ENCODE measurements around the gene LRIT2.
A peak's percentile ranks its signal among the peaks of the same experiment; 100 is the strongest.
"Not testable (repeated sequence)": the region's sequence is repeated elsewhere in the genome, so short reads cannot be mapped to it uniquely, and the experiment has no call there.

Gene LRIT2

GRCh38 chr10:84188815-84189214, 36.5 kb downstream of the LRIT2 start:
- WGBS (ENCODE audit: insufficient coverage) = 78% methylated on average over 3 of the region's 3 CpGs
- Histone ChIP-seq H3K36me3 (ENCODE audit: control insufficient read depth in 4 of 4, insufficient read depth in 4 of 4, low read length in 3 of 4) (no peaks in the 10 kb centered on the region), H3K27ac (ENCODE audit: insufficient read depth in 1 of 2, low read depth in 1 of 2, low read length in 2 of 2, poor library complexity in 1 of 2, severe bottlenecking in 2 of 2) (no peak overlapping the region), H3K4me3 (ENCODE audit: control insufficient read depth in 1 of 7, extremely low read depth in 1 of 7, insufficient read depth in 4 of 7, low read depth in 2 of 7, low read length in 6 of 7) (no peak overlapping the region), H3K4me1 (ENCODE audit: control extremely low read depth in 1 of 4, control insufficient read depth in 4 of 4, insufficient read depth in 4 of 4, low read length in 3 of 4) (peaks cover 0 to under 1% (median under 1%) of the 10 kb centered on the region in 4 experiments), H3K27me3 (replicated peaks in 2 of 5; ENCODE audit: control insufficient read depth in 4 of 5, insufficient read depth in 5 of 5, low read length in 4 of 5) (peaks cover 3 to 33% (median 8%) of the 10 kb centered on the region in 5 experiments), H3K9me3 (ENCODE audit: control extremely low read depth in 1 of 5, control insufficient read depth in 4 of 5, insufficient read depth in 2 of 5, low read depth in 1 of 5, low read length in 4 of 5) (no peaks in the 10 kb centered on the region)
- POLR2A ChIA-PET = no interaction called here
- CTCF ChIA-PET = interaction anchor here (0.7 to 2.0 kb wide), 2 partner anchors 16 to 40 kb away, joined by 3 to 4 read pairs; no protein-coding TSS in a partner anchor
- DNase-seq = no peak

- 84% methylated on average over 11 of the region's 11 CpGs for WGBS (ENCODE audit: insufficient coverage)
- Histone ChIP-seq H3K4me1 (ENCODE audit: control extremely low read depth in 1 of 4, control insufficient read depth in 4 of 4, insufficient read depth in 4 of 4, low read length in 3 of 4) (no peaks in the 10 kb centered on the region), H3K36me3 (ENCODE audit: control insufficient read depth in 4 of 4, insufficient read depth in 4 of 4, low read length in 3 of 4) (no peaks in the 10 kb centered on the region), H3K27ac (ENCODE audit: insufficient read depth in 1 of 2, low read depth in 1 of 2, low read length in 2 of 2, poor library complexity in 1 of 2, severe bottlenecking in 2 of 2) (no peak overlapping the region), H3K4me3 (ENCODE audit: control insufficient read depth in 1 of 7, extremely low read depth in 1 of 7, insufficient read depth in 4 of 7, low read depth in 2 of 7, low read length in 6 of 7) (no peak overlapping the region), H3K9me3 (ENCODE audit: control extremely low read depth in 1 of 5, control insufficient read depth in 4 of 5, insufficient read depth in 2 of 5, low read depth in 1 of 5, low read length in 4 of 5) (peaks cover 0 to 3% (median 0%) of the 10 kb centered on the region in 5 experiments), H3K27me3 (replicated peaks in 2 of 5; ENCODE audit: control insufficient read depth in 4 of 5, insufficient read depth in 5 of 5, low read length in 4 of 5) (peaks cover 0 to 7% (median 1%) of the 10 kb centered on the region in 5 experiments)
- ChIA-PET POLR2A (no interaction called here), CTCF (no interaction called here)
- DNase-seq = no peak
Observed at GRCh38 chr10:84185526-84186175, 39.7 kb downstream of the LRIT2 start.

- Histone ChIP-seq H3K27me3 (replicated peaks in 2 of 5; ENCODE audit: control insufficient read depth in 4 of 5, insufficient read depth in 5 of 5, low read length in 4 of 5) (peaks cover 0 to 3% (median 1%) of the 10 kb centered on the region in 5 experiments), H3K4me1 (ENCODE audit: control extremely low read depth in 1 of 4, control insufficient read depth in 4 of 4, insufficient read depth in 4 of 4, low read length in 3 of 4) (no peaks in the 10 kb centered on the region), H3K36me3 (ENCODE audit: control insufficient read depth in 4 of 4, insufficient read depth in 4 of 4, low read length in 3 of 4) (no peaks in the 10 kb centered on the region), H3K9me3 (ENCODE audit: control extremely low read depth in 1 of 5, control insufficient read depth in 4 of 5, insufficient read depth in 2 of 5, low read depth in 1 of 5, low read length in 4 of 5) (peaks cover 0 to 3% (median 0%) of the 10 kb centered on the region in 5 experiments), H3K27ac (ENCODE audit: insufficient read depth in 1 of 2, low read depth in 1 of 2, low read length in 2 of 2, poor library complexity in 1 of 2, severe bottlenecking in 2 of 2) (no peak overlapping the region), H3K4me3 (ENCODE audit: control insufficient read depth in 1 of 7, extremely low read depth in 1 of 7, insufficient read depth in 4 of 7, low read depth in 2 of 7, low read length in 6 of 7) (no peak overlapping the region)
- 87% methylated on average over 3 of the region's 4 CpGs for WGBS (ENCODE audit: insufficient coverage)
- ChIA-PET POLR2A (no interaction called here), CTCF (interaction anchor here (1.7 kb wide), 1 partner anchor 18 kb away, joined by 4 read pairs; no protein-coding TSS in a partner anchor)
- no peak for DNase-seq
Observed at GRCh38 chr10:84184517-84184916, 40.8 kb downstream of the LRIT2 start.

DNA sequence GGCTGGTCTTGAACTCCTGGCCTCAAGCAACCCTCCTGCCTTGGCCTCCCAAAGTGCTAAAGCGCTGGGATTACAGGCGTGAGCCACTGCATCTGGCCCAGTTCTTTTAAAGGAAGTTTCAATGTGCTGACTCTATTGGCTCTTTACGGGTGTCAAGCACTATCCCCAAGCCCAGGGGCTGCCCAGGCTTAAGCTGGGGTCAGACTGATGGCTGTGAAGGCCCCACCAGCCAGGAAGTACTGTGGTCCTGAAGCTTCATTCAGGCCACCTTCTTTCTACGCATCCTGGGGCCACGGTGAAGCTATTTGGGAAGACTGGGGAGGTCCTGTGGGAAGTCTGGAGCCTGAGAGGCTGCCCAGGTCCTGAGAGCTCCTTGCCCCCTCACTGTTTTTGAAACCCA, 43.7 kb downstream of the LRIT2 start:
- no peak overlapping the region for H3K4me3 ChIP-seq (ENCODE audit: control insufficient read depth in 1 of 7, extremely low read depth in 1 of 7, insufficient read depth in 4 of 7, low read depth in 2 of 7, low read length in 6 of 7)
- H3K4me1 ChIP-seq (ENCODE audit: control extremely low read depth in 1 of 4, control insufficient read depth in 4 of 4, insufficient read depth in 4 of 4, low read length in 3 of 4) = peaks cover 0 to 16% (median 11%) of the 10 kb centered on the region in 4 experiments
- ChIA-PET POLR2A (no interaction called here), CTCF (interaction anchor here (1.6 kb wide), 1 partner anchor 33 kb away, joined by 7 read pairs; no protein-coding TSS in a partner anchor)
- no peak overlapping the region for H3K27ac ChIP-seq (ENCODE audit: insufficient read depth in 1 of 2, low read depth in 1 of 2, low read length in 2 of 2, poor library complexity in 1 of 2, severe bottlenecking in 2 of 2)
- WGBS (ENCODE audit: insufficient coverage) = 95% methylated on average over 5 of the region's 5 CpGs
- DNase-seq = no peak
- H3K27me3 ChIP-seq (replicated peaks in 2 of 5; ENCODE audit: control insufficient read depth in 4 of 5, insufficient read depth in 5 of 5, low read length in 4 of 5) = peaks cover 0 to 2% (median 0%) of the 10 kb centered on the region in 5 experiments
- H3K9me3 ChIP-seq (ENCODE audit: control extremely low read depth in 1 of 5, control insufficient read depth in 4 of 5, insufficient read depth in 2 of 5, low read depth in 1 of 5, low read length in 4 of 5) = peaks cover 0 to 3% (median 0%) of the 10 kb centered on the region in 5 experiments
- H3K36me3 ChIP-seq (ENCODE audit: control insufficient read depth in 4 of 4, insufficient read depth in 4 of 4, low read length in 3 of 4) = no peaks in the 10 kb centered on the region

GRCh38 chr10:84180386-84180785, 45.0 kb downstream of the LRIT2 start:
- peaks cover 0 to 16% (median 11%) of the 10 kb centered on the region in 4 experiments for H3K4me1 ChIP-seq (ENCODE audit: control extremely low read depth in 1 of 4, control insufficient read depth in 4 of 4, insufficient read depth in 4 of 4, low read length in 3 of 4)
- H3K4me3 ChIP-seq (ENCODE audit: control insufficient read depth in 1 of 7, extremely low read depth in 1 of 7, insufficient read depth in 4 of 7, low read depth in 2 of 7, low read length in 6 of 7); POLR2A ChIA-PET; H3K27me3 ChIP-seq (replicated peaks in 2 of 5; ENCODE audit: control insufficient read depth in 4 of 5, insufficient read depth in 5 of 5, low read length in 4 of 5); H3K9me3 ChIP-seq (ENCODE audit: control extremely low read depth in 1 of 5, control insufficient read depth in 4 of 5, insufficient read depth in 2 of 5, low read depth in 1 of 5, low read length in 4 of 5); DNase-seq; CTCF ChIA-PET; H3K36me3 ChIP-seq (ENCODE audit: control insufficient read depth in 4 of 4, insufficient read depth in 4 of 4, low read length in 3 of 4); H3K27ac ChIP-seq (ENCODE audit: insufficient read depth in 1 of 2, low read depth in 1 of 2, low read length in 2 of 2, poor library complexity in 1 of 2, severe bottlenecking in 2 of 2): not testable (repeated sequence)
- WGBS (ENCODE audit: insufficient coverage) = 100% methylated on average over 2 of the region's 22 CpGs

GRCh38 chr10:84179059-84179710, 46.2 kb downstream of the LRIT2 start:
- Histone ChIP-seq H3K4me1 (ENCODE audit: control extremely low read depth in 1 of 4, control insufficient read depth in 4 of 4, insufficient read depth in 4 of 4, low read length in 3 of 4) (peaks cover 0 to 16% (median 11%) of the 10 kb centered on the region in 4 experiments), H3K36me3 (ENCODE audit: control insufficient read depth in 4 of 4, insufficient read depth in 4 of 4, low read length in 3 of 4) (no peaks in the 10 kb centered on the region), H3K4me3 (ENCODE audit: control insufficient read depth in 1 of 7, extremely low read depth in 1 of 7, insufficient read depth in 4 of 7, low read depth in 2 of 7, low read length in 6 of 7) (no peak overlapping the region), H3K27me3 (replicated peaks in 2 of 5; ENCODE audit: control insufficient read depth in 4 of 5, insufficient read depth in 5 of 5, low read length in 4 of 5) (peaks cover 0 to 2% (median 0%) of the 10 kb centered on the region in 5 experiments), H3K27ac (ENCODE audit: insufficient read depth in 1 of 2, low read depth in 1 of 2, low read length in 2 of 2, poor library complexity in 1 of 2, severe bottlenecking in 2 of 2) (no peak overlapping the region), H3K9me3 (ENCODE audit: control extremely low read depth in 1 of 5, control insufficient read depth in 4 of 5, insufficient read depth in 2 of 5, low read depth in 1 of 5, low read length in 4 of 5) (peaks cover 0 to 3% (median 0%) of the 10 kb centered on the region in 5 experiments)
- ChIA-PET CTCF (no interaction called here), POLR2A (no interaction called here)
- peak in 2 of 3 donors; percentile 58 to 62 for DNase-seq
- 94% methylated on average over 9 of the region's 12 CpGs for WGBS (ENCODE audit: insufficient coverage)

- no peak overlapping the region for H3K27ac ChIP-seq (ENCODE audit: insufficient read depth in 1 of 2, low read depth in 1 of 2, low read length in 2 of 2, poor library complexity in 1 of 2, severe bottlenecking in 2 of 2)
Observed at GRCh38 chr10:84178160-84178609, 47.2 kb downstream of the LRIT2 start.

More at GRCh38 chr10:84178160-84178609, 47.2 kb downstream of the LRIT2 start:
- peaks cover 0 to 2% (median 0%) of the 10 kb centered on the region in 5 experiments for H3K27me3 ChIP-seq (replicated peaks in 2 of 5; ENCODE audit: control insufficient read depth in 4 of 5, insufficient read depth in 5 of 5, low read length in 4 of 5)
- no peak overlapping the region for H3K4me3 ChIP-seq (ENCODE audit: control insufficient read depth in 1 of 7, extremely low read depth in 1 of 7, insufficient read depth in 4 of 7, low read depth in 2 of 7, low read length in 6 of 7)
- H3K36me3 ChIP-seq (ENCODE audit: control insufficient read depth in 4 of 4, insufficient read depth in 4 of 4, low read length in 3 of 4) = no peaks in the 10 kb centered on the region
- 100% methylated on average over 3 of the region's 3 CpGs for WGBS (ENCODE audit: insufficient coverage)
- H3K9me3 ChIP-seq (ENCODE audit: control extremely low read depth in 1 of 5, control insufficient read depth in 4 of 5, insufficient read depth in 2 of 5, low read depth in 1 of 5, low read length in 4 of 5) = peaks cover 0 to 3% (median 0%) of the 10 kb centered on the region in 5 experiments
- POLR2A ChIA-PET = no interaction called here
- peaks cover 0 to 16% (median 11%) of the 10 kb centered on the region in 4 experiments for H3K4me1 ChIP-seq (ENCODE audit: control extremely low read depth in 1 of 4, control insufficient read depth in 4 of 4, insufficient read depth in 4 of 4, low read length in 3 of 4)
- CTCF ChIA-PET = interaction anchor here (1.0 to 2.2 kb wide), 3 partner anchors 19 to 31 kb away, joined by 3 to 8 read pairs (median 6); no protein-coding TSS in a partner anchor
- peak in 2 of 3 donors; percentile 36 to 74 for DNase-seq

All from common myeloid progenitor, CD34-positive (primary cell).